ENCODE measurements around the gene STK24.

GRCh38 chr13:98474292-98474691 lies 102.6 kb downstream of the STK24 start:
- TF ChIP-seq SIRT6 (IDR thresholded peaks at IDR 0.05; ENCODE audit: low read length) (no peak), ATF3 (IDR thresholded peaks at IDR 0.05; ENCODE audit: insufficient read depth, low read depth, low read length) (no peak), EZH2 (IDR thresholded peaks at IDR 0.05; ENCODE audit: low read depth, low read length, severe bottlenecking) (no peak), CEBPB (IDR thresholded peaks at IDR 0.05; ENCODE audit: low read depth, low read length) (no peak), POLR2AphosphoS5 (IDR thresholded peaks at IDR 0.05; ENCODE audit: low read depth, low read length) (no peak), MAFK (IDR thresholded peaks at IDR 0.05; ENCODE audit: low read depth, low read length) (no peak), JUND (IDR thresholded peaks at IDR 0.05; ENCODE audit: low read length) (no peak), EP300 (IDR thresholded peaks at IDR 0.05; ENCODE audit: borderline replicate concordance in 1 of 2, low read depth in 2 of 2, low read length in 2 of 2) (no peak), JUN (IDR thresholded peaks at IDR 0.05; ENCODE audit: low read depth, low read length) (no peak), USF2 (IDR thresholded peaks at IDR 0.05; ENCODE audit: low read length) (no peak)
- TF ChIP-seq, protein P1, sequence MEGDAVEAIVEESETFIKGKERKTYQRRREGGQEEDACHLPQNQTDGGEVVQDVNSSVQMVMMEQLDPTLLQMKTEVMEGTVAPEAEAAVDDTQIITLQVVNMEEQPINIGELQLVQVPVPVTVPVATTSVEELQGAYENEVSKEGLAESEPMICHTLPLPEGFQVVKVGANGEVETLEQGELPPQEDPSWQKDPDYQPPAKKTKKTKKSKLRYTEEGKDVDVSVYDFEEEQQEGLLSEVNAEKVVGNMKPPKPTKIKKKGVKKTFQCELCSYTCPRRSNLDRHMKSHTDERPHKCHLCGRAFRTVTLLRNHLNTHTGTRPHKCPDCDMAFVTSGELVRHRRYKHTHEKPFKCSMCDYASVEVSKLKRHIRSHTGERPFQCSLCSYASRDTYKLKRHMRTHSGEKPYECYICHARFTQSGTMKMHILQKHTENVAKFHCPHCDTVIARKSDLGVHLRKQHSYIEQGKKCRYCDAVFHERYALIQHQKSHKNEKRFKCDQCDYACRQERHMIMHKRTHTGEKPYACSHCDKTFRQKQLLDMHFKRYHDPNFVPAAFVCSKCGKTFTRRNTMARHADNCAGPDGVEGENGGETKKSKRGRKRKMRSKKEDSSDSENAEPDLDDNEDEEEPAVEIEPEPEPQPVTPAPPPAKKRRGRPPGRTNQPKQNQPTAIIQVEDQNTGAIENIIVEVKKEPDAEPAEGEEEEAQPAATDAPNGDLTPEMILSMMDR (IDR thresholded peaks at IDR 0.05; ENCODE audit: control extremely low read depth in 1 of 3, insufficient read depth in 1 of 3, low read depth in 1 of 3, low read length in 3 of 3): no peak
- TF ChIP-seq, protein P2, sequence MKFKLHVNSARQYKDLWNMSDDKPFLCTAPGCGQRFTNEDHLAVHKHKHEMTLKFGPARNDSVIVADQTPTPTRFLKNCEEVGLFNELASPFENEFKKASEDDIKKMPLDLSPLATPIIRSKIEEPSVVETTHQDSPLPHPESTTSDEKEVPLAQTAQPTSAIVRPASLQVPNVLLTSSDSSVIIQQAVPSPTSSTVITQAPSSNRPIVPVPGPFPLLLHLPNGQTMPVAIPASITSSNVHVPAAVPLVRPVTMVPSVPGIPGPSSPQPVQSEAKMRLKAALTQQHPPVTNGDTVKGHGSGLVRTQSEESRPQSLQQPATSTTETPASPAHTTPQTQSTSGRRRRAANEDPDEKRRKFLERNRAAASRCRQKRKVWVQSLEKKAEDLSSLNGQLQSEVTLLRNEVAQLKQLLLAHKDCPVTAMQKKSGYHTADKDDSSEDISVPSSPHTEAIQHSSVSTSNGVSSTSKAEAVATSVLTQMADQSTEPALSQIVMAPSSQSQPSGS (IDR thresholded peaks at IDR 0.05; ENCODE audit: low read length): no peak
